ENCODE measurements around the gene FGF14. TPM values are rescaled to one million over a fixed set of nuclear protein-coding genes. Genes with fewer than 3 reads are reported as not detected.

Gene FGF14
- total and polyA plus RNA-seq, 2 experiments from 2014 or later, result 0.03 TPM; not detected in 1

GRCh38 chr13:101979825-101980224 is 422.0 kb downstream of the FGF14 start:
- Histone ChIP-seq H2AFZ (no peak overlapping the region), H3K9me2 (ENCODE audit: insufficient read depth) (0 out of 2 replicates have a peak, but pooled peaks cover 4% of the 10 kb centered on the region), H3K79me2 (replicated peaks; ENCODE audit: insufficient read depth) (no peaks in the 10 kb centered on the region), H3K4me3 (no peak overlapping the region), H3K36me3 (ENCODE audit: insufficient read depth) (no peaks in the 10 kb centered on the region), H3K27ac (ENCODE audit: low read depth) (no peak overlapping the region), H3F3A (replicated peaks; ENCODE audit: low read depth) (no peaks in the 10 kb centered on the region), H4K20me1 (replicated peaks; ENCODE audit: insufficient read depth) (no peaks in the 10 kb centered on the region), H3K4me2 (no peak overlapping the region), H3K4me1 (ENCODE audit: insufficient read depth) (no peaks in the 10 kb centered on the region), H3K27me3 (ENCODE audit: insufficient read depth) (no peaks in the 10 kb centered on the region)
- H3K9me3 Mint-ChIP-seq, result no peaks in the 10 kb centered on the region
- no peaks in the 10 kb centered on the region for H3K27me3 Mint-ChIP-seq (ENCODE audit: insufficient read depth, low read depth, poor library complexity)
- DNase-seq (ENCODE audit: low spot score) (no peak), ATAC-seq (no peak)
- TF ChIP-seq CTCF (conservative IDR thresholded peaks at IDR 0.05; ENCODE audit: low read depth in 2 of 2) (no peak), STAT1 (IDR thresholded peaks at IDR 0.05; ENCODE audit: unreplicated experiment) (no peak), REST (IDR thresholded peaks at IDR 0.05; ENCODE audit: unreplicated experiment) (no peak), POLR2AphosphoS5 (IDR thresholded peaks at IDR 0.05; ENCODE audit: low read depth) (no peak), ETS1 (IDR thresholded peaks at IDR 0.05) (no peak), JUNB (IDR thresholded peaks at IDR 0.05; ENCODE audit: unreplicated experiment) (no peak), CREB1 (CRISPR knock-in tag; IDR thresholded peaks at IDR 0.05; ENCODE audit: low read depth) (no peak)
- peaks cover 3% of the 10 kb centered on the region; the same call in 1 of the 3 replicates for H3K4me1 Mint-ChIP-seq
- no peak overlapping the region for H3K4me3 Mint-ChIP-seq
- H3K27ac Mint-ChIP-seq, result no peak overlapping the region
- no peaks in the 10 kb centered on the region for H3K36me3 Mint-ChIP-seq (ENCODE audit: low read depth)

- H3K4me1 ChIP-seq (ENCODE audit: insufficient read depth), result no peaks in the 10 kb centered on the region
- H3K4me2 ChIP-seq, result no peak overlapping the region
- H3K9me2 ChIP-seq (ENCODE audit: insufficient read depth), result 0 out of 2 replicates have a peak, but pooled peaks cover 4% of the 10 kb centered on the region
- H3K27me3 ChIP-seq (ENCODE audit: insufficient read depth), result no peaks in the 10 kb centered on the region
- Mint-ChIP-seq H3K27me3 (ENCODE audit: insufficient read depth, low read depth, poor library complexity) (no peaks in the 10 kb centered on the region), H3K9me3 (no peaks in the 10 kb centered on the region), H3K4me1 (peaks cover 3% of the 10 kb centered on the region; the same call in 1 of the 3 replicates), H3K36me3 (ENCODE audit: low read depth) (no peaks in the 10 kb centered on the region), H3K27ac (no peak overlapping the region), H3K4me3 (no peak overlapping the region)
- H3K4me3 ChIP-seq, result no peak overlapping the region
- ATAC-seq (no peak), DNase-seq (ENCODE audit: low spot score) (no peak)
- no peak overlapping the region for H3K27ac ChIP-seq (ENCODE audit: low read depth)
- H4K20me1 ChIP-seq (replicated peaks; ENCODE audit: insufficient read depth), result no peaks in the 10 kb centered on the region
- H3K79me2 ChIP-seq (replicated peaks; ENCODE audit: insufficient read depth), result no peaks in the 10 kb centered on the region
- H3F3A ChIP-seq (replicated peaks; ENCODE audit: low read depth), result no peaks in the 10 kb centered on the region
- no peak overlapping the region; the same call in 1 of the 2 replicates for H2AFZ ChIP-seq
- H3K36me3 ChIP-seq (ENCODE audit: insufficient read depth), result no peaks in the 10 kb centered on the region
- no peak for TF ChIP-seq ZNF114 (CRISPR knock-in tag; IDR thresholded peaks at IDR 0.05)
Measured at GRCh38 chr13:101978552-101979315, 423.1 kb downstream of the FGF14 start.

Data from GM23338 (cell line).